HG02678 (cell line): ENCODE measurements around the gene SARNP.
"Not testable (repeated sequence)": the region's sequence is repeated elsewhere in the genome, so short reads cannot be mapped to it uniquely, and the experiment has no call there.

Experiments used
- ATAC-seq: cut with Tn5 transposase; IDR thresholded peaks from one replicate; pipeline ENCODE4 v1.9.1; 2021; ENCODE audit warnings: mild to moderate bottlenecking, moderate library complexity; ENCODE audit not compliant: unreplicated experiment

SARNP gene

GRCh38 chr12:55797068-55797467 lies 20.5 kb downstream of the SARNP start:
- ATAC-seq = no peak

- ATAC-seq = no peak
Observed at GRCh38 chr12:55795950-55796349, 21.6 kb downstream of the SARNP start.

GRCh38 chr12:55789893-55790292 lies 27.6 kb downstream of the SARNP start:
- no peak for ATAC-seq

GRCh38 chr12:55789171-55789570 lies 28.4 kb downstream of the SARNP start:
- no peak for ATAC-seq

GRCh38 chr12:55788546-55788945 lies 29.0 kb downstream of the SARNP start:
- no peak for ATAC-seq

GRCh38 chr12:55780685-55781084 lies 36.8 kb downstream of the SARNP start:
- no peak for ATAC-seq

GRCh38 chr12:55777856-55778255 lies 39.7 kb downstream of the SARNP start:
- no peak for ATAC-seq

- ATAC-seq = no peak
Observed at GRCh38 chr12:55771736-55772135, 45.8 kb downstream of the SARNP start.

GRCh38 chr12:55767156-55767555 lies 50.4 kb downstream of the SARNP start:
- ATAC-seq = no peak

- no peak for ATAC-seq
Observed at GRCh38 chr12:55765736-55766290, 51.7 kb downstream of the SARNP start.

- ATAC-seq = no peak
Observed at GRCh38 chr12:55762646-55763045, 54.9 kb downstream of the SARNP start.

- ATAC-seq = no peak
Observed at GRCh38 chr12:55760663-55761062, 56.9 kb downstream of the SARNP start.

- not testable (repeated sequence) for ATAC-seq
Observed at GRCh38 chr12:55758575-55758974, 58.9 kb downstream of the SARNP start.

GRCh38 chr12:55757701-55758100 lies 59.8 kb downstream of the SARNP start:
- ATAC-seq = no peak

- no peak for ATAC-seq
Observed at GRCh38 chr12:55755246-55755645, 62.3 kb downstream of the SARNP start.

GRCh38 chr12:55748230-55748993 lies 69.1 kb downstream of the SARNP start:
- ATAC-seq = no peak

- no peak for ATAC-seq
Observed at GRCh38 chr12:55746913-55747231, 70.7 kb downstream of the SARNP start.

GRCh38 chr12:55746174-55746912 lies 71.2 kb downstream of the SARNP start:
- no peak for ATAC-seq

GRCh38 chr12:55745361-55746173 lies 72.0 kb downstream of the SARNP start:
- ATAC-seq = no peak

- ATAC-seq = no peak
Observed at GRCh38 chr12:55744340-55745030, 73.0 kb downstream of the SARNP start.
